ENCODE results near the gene TEKT5.

DNA sequence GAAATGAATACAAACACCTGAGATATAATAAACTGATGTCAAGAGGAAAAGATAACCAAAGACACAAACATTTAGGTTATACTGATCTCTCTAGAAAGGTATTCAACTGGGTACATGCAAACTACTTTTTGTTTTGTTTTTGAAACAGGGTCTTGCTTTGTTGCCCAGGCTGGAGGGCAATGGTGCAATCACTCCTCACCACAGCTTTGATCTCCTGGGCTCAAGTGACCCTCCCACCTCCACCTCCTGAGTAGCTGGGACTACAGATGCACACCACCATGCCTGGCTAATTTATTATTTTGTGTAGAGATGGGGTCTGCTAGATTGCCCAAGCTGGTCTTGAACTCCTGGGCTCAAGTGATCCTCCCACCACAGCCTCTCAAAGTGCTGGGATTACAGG, 38.1 kb downstream of the TEKT5 start:
- TF ChIP-seq POLR2AphosphoS5 (IDR thresholded peaks at IDR 0.05), result no peak
- TF ChIP-seq, protein P1, sequence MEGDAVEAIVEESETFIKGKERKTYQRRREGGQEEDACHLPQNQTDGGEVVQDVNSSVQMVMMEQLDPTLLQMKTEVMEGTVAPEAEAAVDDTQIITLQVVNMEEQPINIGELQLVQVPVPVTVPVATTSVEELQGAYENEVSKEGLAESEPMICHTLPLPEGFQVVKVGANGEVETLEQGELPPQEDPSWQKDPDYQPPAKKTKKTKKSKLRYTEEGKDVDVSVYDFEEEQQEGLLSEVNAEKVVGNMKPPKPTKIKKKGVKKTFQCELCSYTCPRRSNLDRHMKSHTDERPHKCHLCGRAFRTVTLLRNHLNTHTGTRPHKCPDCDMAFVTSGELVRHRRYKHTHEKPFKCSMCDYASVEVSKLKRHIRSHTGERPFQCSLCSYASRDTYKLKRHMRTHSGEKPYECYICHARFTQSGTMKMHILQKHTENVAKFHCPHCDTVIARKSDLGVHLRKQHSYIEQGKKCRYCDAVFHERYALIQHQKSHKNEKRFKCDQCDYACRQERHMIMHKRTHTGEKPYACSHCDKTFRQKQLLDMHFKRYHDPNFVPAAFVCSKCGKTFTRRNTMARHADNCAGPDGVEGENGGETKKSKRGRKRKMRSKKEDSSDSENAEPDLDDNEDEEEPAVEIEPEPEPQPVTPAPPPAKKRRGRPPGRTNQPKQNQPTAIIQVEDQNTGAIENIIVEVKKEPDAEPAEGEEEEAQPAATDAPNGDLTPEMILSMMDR (IDR thresholded peaks at IDR 0.05), result no peak
- no peak for TF ChIP-seq EP300 (IDR thresholded peaks at IDR 0.05)

Measured in esophagus muscularis mucosa (tissue), 4 donors.